Cerebellar cortex (tissue), 1 donor: ENCODE results near the gene UXS1.

Experiments
- DNase-seq: peaks from one replicate; pipeline ENCODE4 v3.0.0-alpha.2; 2015; ENCODE audit warnings: low spot score

Gene UXS1

DNA sequence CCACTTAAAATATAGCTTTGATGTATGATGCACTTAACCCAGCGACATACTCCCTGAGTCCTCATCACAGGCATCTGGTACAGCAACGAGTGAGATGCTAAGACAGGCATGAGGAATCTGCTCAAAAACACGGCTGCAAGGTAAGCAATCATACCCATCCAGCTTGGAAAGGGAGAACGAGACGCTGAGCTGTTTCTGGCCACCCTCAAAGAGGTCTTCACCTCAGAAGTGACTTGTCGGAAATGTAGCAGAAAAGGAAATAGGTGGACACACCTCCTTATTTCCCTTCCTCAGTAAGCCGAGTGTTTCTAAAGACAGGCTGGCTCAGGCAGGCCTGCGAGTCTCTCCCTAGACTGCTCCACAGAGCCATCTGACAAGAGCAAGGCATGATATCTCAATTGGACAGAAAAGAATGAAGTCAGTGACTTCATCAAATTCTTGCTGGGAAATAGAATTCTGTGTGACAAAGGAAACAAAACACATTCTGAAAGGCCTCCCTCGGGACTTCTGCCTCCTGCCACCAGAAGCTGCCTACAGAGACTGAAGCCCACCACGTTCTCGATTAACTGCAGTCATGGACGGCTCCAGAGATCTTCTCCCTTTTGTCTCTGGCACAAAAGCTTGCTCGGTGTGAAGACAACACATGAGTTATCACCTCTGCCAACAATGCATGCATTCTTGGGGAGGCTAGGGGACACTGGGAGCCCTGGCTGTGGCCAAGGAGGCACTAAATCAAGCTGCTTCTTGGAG is 84.3 kb downstream of the UXS1 start:
- no peak for DNase-seq

DNA sequence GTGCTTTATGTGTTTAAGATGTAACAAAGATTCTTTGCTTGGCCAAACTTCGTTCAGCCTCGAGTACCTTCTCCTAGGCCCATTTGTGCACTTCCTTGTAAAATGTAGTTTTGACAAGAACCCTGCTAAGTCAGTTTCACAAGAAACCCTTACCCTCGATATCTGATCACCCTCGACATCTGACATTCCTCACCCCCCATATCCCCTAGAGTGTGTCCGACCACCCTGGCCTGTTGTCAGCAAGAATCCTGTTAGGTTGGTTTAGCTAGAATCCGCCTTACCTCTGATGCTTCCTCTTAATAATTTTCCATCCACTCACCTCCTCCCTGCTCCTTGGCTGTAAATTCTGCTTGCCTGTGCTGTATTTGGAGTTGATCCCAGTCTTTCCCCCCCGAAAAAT is 85.3 kb downstream of the UXS1 start:
- DNase-seq = no peak

DNA sequence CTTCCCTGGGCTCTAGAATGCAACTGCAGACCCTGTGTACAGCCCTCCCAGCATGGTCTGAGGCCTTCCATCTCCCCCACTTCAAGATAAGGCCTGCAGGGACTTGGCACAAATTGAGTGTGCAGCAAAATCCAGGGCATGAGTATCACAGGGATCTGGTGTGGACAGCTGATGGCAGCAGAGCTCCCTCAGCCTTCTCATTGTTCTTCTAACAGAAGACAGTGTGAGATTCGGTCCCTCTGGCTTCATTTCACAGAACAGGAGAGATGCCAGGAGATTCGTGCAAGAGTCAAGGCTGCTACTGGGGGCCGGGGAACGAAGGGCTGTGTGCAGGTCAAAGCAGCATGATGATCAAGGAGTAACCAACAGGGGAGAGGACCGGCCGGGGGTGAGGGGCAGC is 85.8 kb downstream of the UXS1 start:
- peak; percentile 76 for DNase-seq

DNA sequence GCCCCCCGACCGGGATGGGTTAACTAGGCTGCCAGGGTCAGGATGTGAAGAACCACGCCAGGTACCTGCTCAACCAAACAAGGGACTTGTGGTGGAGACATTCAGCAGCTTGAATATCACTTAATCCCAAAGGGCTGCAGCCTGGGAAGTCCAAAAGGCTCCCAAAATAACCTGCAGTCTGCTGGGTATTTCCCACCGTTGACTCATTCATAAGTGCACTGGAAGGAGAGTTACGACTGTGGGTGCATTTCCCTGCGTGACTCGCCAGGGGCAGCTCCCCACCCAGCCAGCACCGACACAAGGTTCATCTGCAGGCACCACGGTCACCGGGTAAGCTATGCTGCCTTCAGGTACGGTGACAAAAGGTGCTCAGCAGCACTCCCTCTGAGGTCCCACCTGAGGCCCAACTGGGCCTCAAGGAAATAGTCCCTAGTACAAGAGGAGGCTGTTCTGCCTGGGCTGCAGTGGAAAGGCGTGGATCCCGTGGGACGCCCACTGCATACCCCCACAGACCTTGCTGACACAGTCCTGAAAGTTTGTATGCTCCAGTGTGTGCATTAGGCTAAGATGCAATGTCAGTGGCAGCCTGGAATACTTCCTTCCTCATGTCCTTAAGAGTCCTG is 86.5 kb downstream of the UXS1 start:
- no peak for DNase-seq

DNA sequence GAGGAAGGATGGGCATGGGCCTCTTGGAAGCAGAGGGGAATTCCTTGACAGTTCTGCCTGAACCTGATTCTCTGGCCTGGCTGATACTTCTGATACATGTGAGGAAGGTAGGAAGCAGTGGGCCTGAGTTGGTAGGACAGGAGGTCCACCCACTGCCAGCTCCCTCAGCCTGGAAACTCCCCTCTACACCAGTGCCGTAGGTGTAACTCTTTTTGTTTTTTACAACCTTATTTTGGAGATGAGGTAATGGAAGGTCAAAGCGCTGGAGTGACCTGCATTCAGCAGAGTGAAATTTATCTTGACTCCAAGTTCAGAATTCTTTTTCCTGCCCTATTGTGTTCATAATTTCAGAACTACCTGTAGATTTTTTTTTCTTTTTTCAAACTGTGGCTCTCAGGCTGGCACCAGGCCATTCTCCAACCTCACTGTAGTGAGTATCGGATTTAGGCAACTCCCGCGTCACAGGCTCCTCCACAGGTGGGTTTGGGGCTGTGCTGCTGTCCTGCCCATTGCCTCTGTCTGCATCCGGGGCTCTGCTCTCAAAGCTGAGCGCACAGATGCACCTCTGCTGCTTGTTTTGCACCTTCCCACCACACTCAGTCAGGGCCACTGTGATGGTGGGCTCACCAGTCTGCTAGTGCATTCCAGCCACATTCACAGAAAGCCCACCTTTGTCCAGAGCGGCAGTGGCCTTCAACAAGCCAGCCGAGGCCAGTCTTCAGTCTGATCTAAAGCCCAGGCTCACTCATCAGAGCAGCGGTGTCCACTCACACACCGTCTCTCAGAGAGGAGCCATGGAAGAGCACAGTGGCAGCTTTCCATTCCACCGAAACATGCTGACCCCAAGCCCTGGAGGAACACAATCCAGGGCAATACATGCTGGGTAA is 87.2 kb downstream of the UXS1 start:
- no peak for DNase-seq

DNA sequence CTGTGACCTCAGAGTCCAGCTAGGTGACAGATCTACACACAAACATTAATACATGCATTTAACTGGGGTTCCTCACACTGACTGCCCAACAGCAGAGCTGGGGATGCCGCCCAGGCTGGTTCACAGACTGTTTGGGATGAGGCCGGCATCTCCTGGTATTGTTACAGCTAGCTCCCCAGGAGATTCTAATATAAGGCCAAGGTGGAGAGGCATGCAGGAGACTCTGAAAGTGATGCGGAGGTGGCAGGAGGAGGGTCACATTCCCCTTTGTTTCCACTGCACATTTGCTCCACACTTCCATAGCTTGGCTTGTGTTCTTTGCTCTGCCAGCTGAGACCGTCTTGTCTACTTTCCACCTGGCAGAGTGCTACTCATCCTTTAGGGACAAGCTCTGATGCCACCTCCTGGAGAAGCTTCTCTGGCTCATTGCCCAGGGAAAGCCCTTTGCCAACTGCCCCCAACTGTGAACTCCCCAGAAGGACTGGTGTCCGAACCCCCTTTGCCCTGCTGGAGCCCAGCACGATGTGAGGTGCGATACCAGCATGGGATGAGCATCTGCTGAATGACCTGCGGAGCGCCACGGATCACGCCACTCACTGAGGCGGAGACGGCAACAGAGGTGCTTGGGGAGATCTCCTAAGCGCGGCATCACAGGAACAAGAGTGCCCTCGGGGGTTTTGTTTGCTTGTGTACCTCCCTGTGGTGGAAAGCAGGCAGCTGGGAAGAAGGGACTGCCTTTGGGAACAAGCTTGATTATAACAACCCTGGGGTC is 88.8 kb downstream of the UXS1 start:
- DNase-seq = peak; percentile 44

DNA sequence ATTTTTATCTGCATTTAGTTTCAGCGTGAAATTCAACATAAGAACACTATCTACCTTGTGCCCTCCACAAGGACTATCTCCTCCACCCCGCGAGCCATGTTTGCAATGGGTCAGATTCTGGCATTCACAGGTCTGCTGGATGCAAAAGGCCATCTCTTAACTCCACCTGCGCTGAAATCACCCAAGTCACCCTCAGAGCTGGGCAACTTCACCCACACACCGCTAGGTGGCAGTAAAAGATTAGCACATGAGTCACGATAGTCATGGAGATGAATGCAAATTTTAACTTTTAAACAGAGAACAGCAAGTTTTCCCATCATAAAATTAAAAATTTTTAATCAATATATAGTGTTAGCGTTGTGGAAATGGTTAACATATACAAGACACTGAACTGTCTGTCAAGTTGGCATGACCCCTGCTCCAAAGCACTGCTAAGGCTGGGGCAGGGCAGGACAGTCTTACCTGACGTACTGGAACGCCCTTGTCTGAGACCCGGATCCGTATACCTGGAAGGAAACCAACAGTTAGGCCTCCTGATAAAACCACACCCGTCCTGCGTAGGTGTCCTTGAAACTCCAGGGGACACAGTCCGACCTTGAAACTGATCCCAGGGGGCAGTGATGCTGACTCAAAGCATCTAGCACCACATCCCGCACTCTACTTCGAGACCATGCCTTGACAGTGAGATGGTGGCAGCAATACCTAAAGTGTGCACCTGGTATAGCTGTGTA is 89.6 kb downstream of the UXS1 start:
- peak; percentile 82 for DNase-seq

DNA sequence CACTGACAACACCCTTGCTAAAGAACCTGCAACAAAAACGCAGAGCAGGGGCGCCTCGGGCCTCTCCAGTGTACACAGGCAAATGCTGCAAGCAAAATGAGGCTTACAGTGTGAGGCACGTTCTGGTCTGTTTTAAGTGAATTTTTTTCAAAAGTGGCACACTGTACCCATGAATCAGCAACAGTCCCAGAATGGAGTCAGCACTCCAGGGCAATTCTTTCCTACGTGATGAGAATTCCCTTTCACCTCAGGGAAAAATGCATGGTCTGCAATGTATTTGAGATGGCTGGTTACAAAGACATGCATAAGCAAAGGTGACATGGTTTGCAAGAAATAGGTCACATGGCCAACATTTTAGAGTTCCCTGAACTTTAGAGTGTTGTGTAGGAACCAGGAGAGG is 94.4 kb downstream of the UXS1 start:
- no peak for DNase-seq

DNA sequence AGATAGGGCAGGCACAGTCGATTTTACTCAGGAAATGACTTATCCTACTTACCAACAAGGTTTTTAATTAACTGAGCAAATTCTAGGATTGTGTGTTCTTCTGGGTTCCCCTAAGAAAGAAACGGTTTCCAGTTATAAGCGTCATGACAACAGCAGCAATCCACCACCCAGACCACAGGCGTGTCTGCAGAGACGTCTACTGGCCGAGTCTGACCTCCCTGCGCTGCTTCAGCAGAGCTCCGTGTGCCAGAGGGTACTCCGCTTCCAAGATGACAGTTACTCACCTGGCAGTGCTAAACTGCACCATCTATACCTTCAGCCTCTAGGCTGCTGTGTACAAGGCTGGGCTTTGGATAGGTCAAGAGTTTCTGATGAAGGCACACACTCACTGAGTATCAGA is 95.4 kb downstream of the UXS1 start:
- no peak for DNase-seq

DNA sequence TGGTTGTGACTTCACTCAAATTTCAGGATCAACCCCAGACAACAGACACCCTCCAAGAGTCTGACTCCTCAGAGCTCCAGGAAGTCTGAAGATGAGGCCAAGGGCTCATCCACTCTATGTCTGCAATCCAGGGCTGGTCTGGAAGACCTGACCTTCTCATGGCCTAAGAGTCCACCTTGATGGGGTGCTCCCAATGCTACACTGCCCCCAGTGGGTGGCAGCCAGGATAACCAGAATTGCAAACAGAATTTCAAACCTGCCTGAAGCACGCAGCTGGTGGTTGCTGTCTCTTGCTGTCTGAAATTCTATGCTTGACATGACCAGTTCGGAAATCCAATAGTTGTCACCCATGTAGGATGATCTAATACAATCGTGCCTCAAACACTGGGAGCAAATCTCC is 96.0 kb downstream of the UXS1 start:
- no peak for DNase-seq

DNA sequence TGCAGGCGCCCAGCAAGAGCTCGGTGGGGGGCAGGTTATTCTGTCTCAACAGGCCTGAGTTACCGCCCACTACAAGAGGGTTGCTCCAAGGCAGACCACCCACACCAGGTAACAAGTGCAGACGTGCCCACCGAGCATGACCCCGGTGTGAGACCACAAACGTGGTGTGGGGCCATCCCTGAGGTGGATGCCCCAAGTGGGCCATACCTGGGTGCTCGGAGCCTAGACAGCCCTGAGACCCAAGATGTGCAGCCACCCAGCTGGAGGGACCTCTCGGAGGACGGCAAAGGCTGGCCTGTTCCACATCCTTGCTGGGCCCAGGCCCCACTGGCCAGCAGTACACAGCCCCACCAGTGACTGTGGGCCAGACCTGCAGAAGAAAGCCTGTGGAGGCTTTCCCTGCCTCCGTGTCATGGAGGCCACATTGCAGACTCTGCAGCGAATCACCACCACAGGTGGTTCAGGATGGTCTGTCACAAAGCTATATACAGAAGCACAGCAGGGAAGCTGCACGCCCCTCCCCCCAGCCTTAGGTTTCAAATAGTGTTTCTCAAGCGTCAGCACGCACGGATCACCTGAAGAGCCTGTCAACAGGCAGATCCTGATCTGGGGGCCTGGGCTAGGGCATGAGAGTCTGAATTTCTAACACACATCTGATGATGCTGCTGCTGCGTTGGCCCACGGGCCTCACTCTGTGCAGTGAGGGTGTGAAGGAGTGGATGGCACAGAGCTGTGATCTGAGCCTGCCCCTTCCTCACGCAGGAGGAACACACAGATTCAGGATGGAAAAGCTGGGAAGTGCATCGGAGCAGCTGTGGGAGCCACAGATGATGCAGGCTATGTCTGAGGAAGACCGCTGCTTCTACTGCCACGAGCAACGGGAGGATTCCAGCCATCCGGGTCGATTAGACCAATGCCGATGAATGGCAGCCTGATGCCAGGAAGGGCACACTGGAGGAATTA is 96.8 kb downstream of the UXS1 start:
- no peak for DNase-seq

DNA sequence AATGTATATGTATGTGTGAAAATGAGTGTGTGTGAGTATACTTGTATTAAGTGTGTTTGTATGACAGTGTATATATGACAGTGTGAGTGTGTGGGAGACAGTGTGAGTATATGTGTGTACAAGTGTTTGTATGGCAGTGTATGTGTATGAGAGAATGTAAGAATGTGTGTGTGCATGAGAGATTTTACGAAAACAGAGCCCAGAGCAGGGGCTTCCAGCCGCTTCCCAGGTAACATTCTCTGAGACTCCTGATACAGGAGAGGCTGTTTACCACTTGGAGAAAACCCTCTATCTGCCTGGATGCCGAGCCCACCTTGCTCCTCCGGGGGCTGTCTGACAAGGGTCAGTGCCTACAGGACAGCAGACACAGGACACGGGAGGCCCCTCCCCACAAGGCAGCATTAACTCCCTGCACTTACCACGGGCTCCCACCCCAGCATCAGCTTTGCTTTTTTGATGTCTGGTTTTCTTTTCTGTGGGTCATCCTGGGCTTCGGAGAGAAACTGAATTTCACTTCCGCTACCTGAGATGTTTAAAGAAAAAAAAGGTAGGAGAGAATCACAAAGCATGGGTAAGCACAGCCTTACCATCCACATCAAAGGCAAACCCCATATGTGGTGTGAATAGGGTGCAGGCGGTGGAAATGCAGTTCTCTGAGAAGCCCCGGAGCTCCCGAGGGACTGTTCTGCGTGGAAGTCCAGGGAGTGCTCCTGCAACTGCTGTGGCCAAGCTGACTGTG is 97.6 kb downstream of the UXS1 start:
- DNase-seq = no peak

DNA sequence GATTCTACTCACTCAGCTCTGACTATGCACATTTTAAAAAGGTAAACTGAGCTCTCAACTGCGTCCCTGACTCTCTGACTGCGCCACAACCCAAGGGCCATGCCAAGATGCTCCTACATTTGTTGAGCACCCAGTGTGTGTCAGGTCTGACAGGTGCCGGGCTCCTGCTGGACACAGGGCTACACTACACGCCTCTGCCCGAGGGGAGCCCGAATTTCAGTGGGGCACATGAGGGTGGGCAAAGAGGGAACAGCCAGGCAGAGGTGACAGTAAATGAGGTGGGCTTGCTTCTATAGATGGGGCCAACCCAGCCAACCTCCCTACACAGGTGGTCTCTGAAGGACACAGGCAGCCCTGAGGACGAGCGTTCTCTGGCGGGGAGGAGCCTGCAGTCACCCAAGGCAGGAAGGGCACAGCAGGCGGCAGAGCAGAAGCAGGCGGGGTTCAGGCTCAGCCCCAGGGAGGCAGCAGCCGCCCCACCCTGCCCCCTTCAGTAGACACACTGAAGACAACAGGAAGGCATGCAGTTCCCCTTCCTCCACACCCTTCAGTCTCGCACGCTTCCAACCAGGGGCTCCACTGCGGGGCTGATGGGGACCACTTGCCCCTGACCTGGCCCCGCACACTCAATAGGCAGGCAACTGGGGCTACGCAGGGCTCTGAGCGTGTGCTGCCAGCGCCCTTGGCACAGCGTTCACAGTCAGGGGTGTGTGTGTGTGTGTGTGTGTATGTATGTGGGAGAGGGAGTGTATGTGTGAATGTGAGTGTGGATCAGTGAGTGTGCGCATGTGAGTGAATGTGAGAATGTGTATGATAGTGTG is 98.4 kb downstream of the UXS1 start:
- DNase-seq = no peak

DNA sequence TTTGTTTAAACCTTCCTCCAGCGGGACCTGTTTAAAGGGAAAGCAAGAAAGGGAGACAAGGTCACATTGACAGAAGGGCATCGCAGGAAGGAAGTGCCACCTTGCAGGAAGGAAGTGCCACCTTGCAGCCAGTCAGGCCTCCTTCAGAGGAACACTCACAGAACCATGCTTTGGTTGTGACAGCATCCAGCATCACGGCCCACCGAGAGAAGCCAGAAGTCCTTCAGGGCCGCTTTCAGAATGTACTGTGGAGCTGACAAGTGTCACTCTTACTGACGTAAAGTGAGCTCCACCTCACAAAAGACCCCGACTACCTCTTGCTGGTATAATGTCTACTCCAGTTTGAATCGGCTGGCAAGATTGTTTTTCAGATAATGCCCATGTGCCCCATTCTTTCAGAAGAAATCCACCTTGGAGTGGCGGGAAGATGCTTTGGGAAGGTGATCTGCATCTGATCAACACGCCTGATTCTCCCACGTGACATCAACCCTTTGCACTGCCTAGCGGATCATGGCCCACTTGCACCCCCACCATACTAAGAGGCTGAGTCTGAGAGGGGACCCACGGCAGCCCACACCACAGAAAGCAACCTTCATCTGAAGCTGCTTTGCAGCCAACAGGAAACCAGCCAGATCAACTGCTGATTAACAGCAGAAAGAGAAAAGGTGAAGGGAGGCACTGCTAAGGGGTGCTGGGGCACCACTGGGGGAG is 99.8 kb downstream of the UXS1 start:
- DNase-seq = no peak

DNA sequence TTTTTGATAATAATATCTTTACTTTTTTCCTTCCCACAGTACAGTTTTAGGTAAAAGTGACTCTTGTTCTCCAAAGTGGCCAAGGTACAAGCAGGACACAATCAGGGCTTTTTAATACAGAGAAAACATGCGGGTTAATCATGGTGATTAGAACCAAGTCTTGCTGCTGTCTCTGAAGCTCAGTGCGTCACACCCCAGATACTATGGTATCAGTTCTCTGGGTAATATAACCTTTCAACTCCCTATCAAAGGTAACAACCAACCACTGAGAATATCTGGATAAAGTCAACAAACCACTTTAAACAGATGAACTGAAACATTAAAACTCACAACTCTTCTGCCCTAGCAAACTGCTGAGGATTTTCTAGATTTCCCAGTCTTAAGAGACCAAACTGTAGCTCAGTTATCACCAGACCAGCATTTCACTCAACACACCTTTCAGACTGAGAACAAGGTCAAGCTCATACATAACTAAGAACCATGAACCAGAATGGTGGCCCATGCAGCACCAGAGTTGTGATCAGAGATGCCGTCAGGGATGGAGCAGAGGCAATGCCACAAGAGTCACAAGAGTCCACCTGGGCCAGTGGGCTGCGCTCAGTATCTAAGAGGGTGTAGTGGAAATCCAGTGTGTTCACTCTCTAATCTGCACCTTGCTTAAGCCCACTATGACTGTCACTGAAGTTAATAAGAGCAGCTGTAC is 103.0 kb downstream of the UXS1 start:
- no peak for DNase-seq

DNA sequence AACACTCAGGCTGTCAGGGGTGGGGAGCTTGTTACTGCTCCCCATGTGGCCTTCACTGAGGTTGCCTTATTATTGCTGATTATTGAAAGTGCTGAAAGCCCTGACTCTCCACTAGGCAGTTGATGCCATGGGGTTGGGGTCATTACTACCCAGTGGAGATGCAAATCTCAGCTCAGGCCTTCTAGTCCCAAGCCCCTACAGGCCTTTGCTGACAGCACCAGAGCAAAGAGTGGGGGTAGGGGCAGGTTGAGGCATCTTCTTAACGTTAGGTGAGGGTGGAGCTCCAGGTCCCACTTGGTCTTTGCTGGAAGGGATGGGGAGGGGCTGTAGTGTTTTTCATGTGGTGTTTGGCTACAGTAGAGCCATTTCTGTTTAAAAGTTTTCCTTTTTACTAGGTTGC is 104.5 kb downstream of the UXS1 start:
- DNase-seq = no peak

DNA sequence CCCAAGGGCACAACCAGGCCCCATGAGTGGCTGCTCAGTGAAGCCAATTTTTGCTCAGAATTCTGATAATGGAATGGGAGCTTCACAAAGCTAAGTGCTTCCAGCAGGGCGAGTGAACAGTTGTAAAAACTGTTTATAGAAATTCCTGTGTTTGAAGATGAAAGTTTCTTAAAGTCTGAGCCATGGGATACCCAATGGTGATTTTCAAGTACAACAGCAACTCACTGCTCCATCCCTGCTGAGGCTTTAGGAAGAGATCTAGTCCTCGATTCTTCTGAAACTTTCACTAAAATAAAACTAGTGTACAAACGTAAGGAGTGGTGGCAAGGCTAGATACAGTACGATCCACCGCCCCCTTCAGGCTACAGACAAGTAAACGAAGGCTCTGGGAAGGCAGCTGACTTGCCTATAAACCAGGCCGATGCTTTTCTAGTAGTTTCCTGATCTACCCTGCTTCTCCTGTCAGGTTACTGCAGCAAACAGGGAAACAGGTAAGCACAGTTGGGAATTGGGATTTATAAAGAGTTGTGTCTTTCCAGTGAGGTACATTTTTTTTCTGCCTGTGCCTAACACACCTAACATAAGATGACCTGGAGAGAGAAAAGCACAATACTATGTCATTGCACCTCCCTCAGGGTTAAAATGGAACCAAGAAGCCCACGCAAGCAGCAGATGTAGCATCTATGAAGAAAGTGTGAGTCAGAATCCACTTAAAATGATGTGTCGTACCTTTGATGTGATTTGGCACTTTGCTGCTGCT is 108.7 kb downstream of the UXS1 start:
- peak; percentile 31 for DNase-seq
